Epithelial cell of esophagus (primary cell): ENCODE measurements around the gene GPI.

ENCODE experiments used
- DNase-seq: peaks from one replicate; pipeline ENCODE4 v3.0.0; 2010; ENCODE audit warnings: low read depth
- H3K4me3 ChIP-seq: 2 replicates; pipeline ENCODE4 v1.5.1; 2011; ENCODE audit warnings: mild to moderate bottlenecking, low read length, control low read depth
- CTCF ChIP-seq: IDR thresholded peaks from 2 replicates; pipeline ENCODE4 v1.5.1; 2011; ENCODE audit warnings: low read depth, mild to moderate bottlenecking, low read length, control low read depth, inconsistent platforms; ENCODE audit not compliant: insufficient read depth; ENCODE audit errors: missing control alignments

GPI gene

GRCh38 chr19:34320277-34320676, 44.7 kb upstream of the GPI start:
- no peak overlapping the region for H3K4me3 ChIP-seq
- TF ChIP-seq CTCF = no peak
- DNase-seq = no peak

- TF ChIP-seq CTCF = no peak
- no peak for DNase-seq
- H3K4me3 ChIP-seq = no peak overlapping the region
These were observed 43.3 kb upstream of the GPI start for GRCh38 chr19:34321735-34322134.

- TF ChIP-seq CTCF = no peak
- no peak overlapping the region for H3K4me3 ChIP-seq
- no peak for DNase-seq
These were observed 41.4 kb upstream of the GPI start for GRCh38 chr19:34323433-34324204.

- H3K4me3 ChIP-seq = no peak overlapping the region
- DNase-seq = no peak
- no peak for TF ChIP-seq CTCF
These were observed 40.7 kb upstream of the GPI start for GRCh38 chr19:34324320-34324719.

GRCh38 chr19:34325181-34325580, 39.8 kb upstream of the GPI start:
- DNase-seq = no peak
- no peak overlapping the region for H3K4me3 ChIP-seq
- TF ChIP-seq CTCF = no peak

- H3K4me3 ChIP-seq = no peak overlapping the region
- no peak for DNase-seq
- no peak for TF ChIP-seq CTCF
These were observed 38.8 kb upstream of the GPI start for GRCh38 chr19:34325981-34326787.
